Right hindlimb (tissue), 1 donor: ENCODE results near the gene SNAP29.
"Not testable (repeated sequence)": the region's sequence is repeated elsewhere in the genome, so short reads cannot be mapped to it uniquely, and the experiment has no call there.

ENCODE experiments used
- DNase-seq: peaks from one replicate; pipeline ENCODE4 v3.0.0-alpha.2; 2018

SNAP29 gene

GRCh38 chr22:20867179-20868024 lies 8.6 kb downstream of the SNAP29 start:
- DNase-seq: no peak

GRCh38 chr22:20868025-20868962 lies 9.5 kb downstream of the SNAP29 start:
- DNase-seq: no peak

GRCh38 chr22:20869234-20869633 lies 10.4 kb downstream of the SNAP29 start:
- DNase-seq: no peak

GRCh38 chr22:20873214-20873613 lies 14.4 kb downstream of the SNAP29 start:
- DNase-seq: no peak

- DNase-seq: no peak
Observed at GRCh38 chr22:20875296-20875695, 16.5 kb downstream of the SNAP29 start.

- no peak for DNase-seq
Observed at GRCh38 chr22:20877715-20878114, 18.9 kb downstream of the SNAP29 start.

- DNase-seq: no peak
Observed at GRCh38 chr22:20881231-20881630, 22.4 kb downstream of the SNAP29 start.

- no peak for DNase-seq
Observed at GRCh38 chr22:20881869-20882815, 23.3 kb downstream of the SNAP29 start.

GRCh38 chr22:20882855-20883254 lies 24.0 kb downstream of the SNAP29 start:
- DNase-seq: no peak

GRCh38 chr22:20884454-20884853 lies 25.6 kb downstream of the SNAP29 start:
- no peak for DNase-seq

- DNase-seq: no peak
Observed at GRCh38 chr22:20885017-20885556, 26.3 kb downstream of the SNAP29 start.

- peak; percentile 70 for DNase-seq
Observed at GRCh38 chr22:20885557-20886323, 26.9 kb downstream of the SNAP29 start.

GRCh38 chr22:20887375-20887774 lies 28.6 kb downstream of the SNAP29 start:
- DNase-seq: no peak

GRCh38 chr22:20889025-20889704 lies 30.4 kb downstream of the SNAP29 start:
- no peak for DNase-seq

- no peak for DNase-seq
Observed at GRCh38 chr22:20889904-20890540, 31.2 kb downstream of the SNAP29 start.

GRCh38 chr22:20890975-20891374 lies 32.2 kb downstream of the SNAP29 start:
- DNase-seq: no peak

GRCh38 chr22:20897737-20898136 lies 38.9 kb downstream of the SNAP29 start:
- not testable (repeated sequence) for DNase-seq

GRCh38 chr22:20899827-20900423 lies 41.1 kb downstream of the SNAP29 start:
- DNase-seq: no peak

GRCh38 chr22:20901093-20902033 lies 42.6 kb downstream of the SNAP29 start:
- DNase-seq: not testable (repeated sequence)
